Mesenchymal stem cell (in vitro differentiated cells and primary cell): ENCODE data around the gene ITCH.
A peak's percentile ranks its signal among the peaks of the same experiment; 100 is the strongest.
"Not testable (repeated sequence)": the region's sequence is repeated elsewhere in the genome, so short reads cannot be mapped to it uniquely, and the experiment has no call there.

Experiments used
- DNase-seq: peaks from one replicate; pipeline ENCODE4 v3.0.0-alpha.2; 2013
- H2AFZ ChIP-seq: one replicate; pipeline ENCODE4 v1.6.1; 2013; ENCODE audit warnings: low read depth, mild to moderate bottlenecking, control low read depth, inconsistent platforms, low read length, moderate library complexity
- H2AK5ac ChIP-seq: 2 replicates; pipeline ENCODE4 v1.6.1; 2013; ENCODE audit warnings: low read length, moderate library complexity, mild to moderate bottlenecking, inconsistent platforms; ENCODE audit not compliant: severe bottlenecking
- H2BK120ac ChIP-seq: one replicate; pipeline ENCODE4 v1.6.1; 2013; ENCODE audit warnings: low read depth, mild to moderate bottlenecking, inconsistent platforms, low read length, moderate library complexity
- H2BK12ac ChIP-seq, 2 experiments: one replicate each; pipeline ENCODE4 v1.6.1; 2013; ENCODE audit warnings: inconsistent platforms in 2 of 2, low read length in 2 of 2, mild to moderate bottlenecking in 2 of 2, moderate library complexity in 2 of 2, control low read depth in 1 of 2
- H2BK15ac ChIP-seq: one replicate; pipeline ENCODE4 v1.6.1; 2013; ENCODE audit warnings: mild to moderate bottlenecking, low read depth, inconsistent platforms; ENCODE audit not compliant: poor library complexity, severe bottlenecking
- H2BK5ac ChIP-seq: 2 replicates; pipeline ENCODE4 v1.6.1; 2013; ENCODE audit warnings: low read depth, mild to moderate bottlenecking, low read length, control low read depth, inconsistent platforms; ENCODE audit not compliant: poor library complexity, severe bottlenecking
- H3K14ac ChIP-seq, 2 experiments: one replicate each; pipeline ENCODE4 v1.6.1; 2013; ENCODE audit warnings: inconsistent platforms in 2 of 2, low read length in 2 of 2, control low read depth in 1 of 2, mild to moderate bottlenecking in 1 of 2, moderate library complexity in 1 of 2
- H3K18ac ChIP-seq, 2 experiments: one replicate each; pipeline ENCODE4 v1.6.1; 2013; ENCODE audit warnings: inconsistent platforms in 2 of 2, low read length in 2 of 2, control low read depth in 1 of 2, low read depth in 1 of 2, mild to moderate bottlenecking in 1 of 2
- H3K23ac ChIP-seq, 2 experiments: one replicate each; pipeline ENCODE4 v1.6.1; 2013; ENCODE audit warnings: inconsistent platforms in 2 of 2, low read length in 2 of 2, mild to moderate bottlenecking in 2 of 2, moderate library complexity in 2 of 2, control low read depth in 1 of 2
- H3K27ac ChIP-seq: 2 replicates; pipeline ENCODE4 v1.5.1; 2013; ENCODE audit warnings: mild to moderate bottlenecking, moderate library complexity, low read length, control low read depth, inconsistent platforms; ENCODE audit not compliant: poor library complexity, severe bottlenecking
- H3K27me3 ChIP-seq, 2 experiments: 2 replicates each; pipeline versions ENCODE4 v1.6.1 to v1.7.0; 2013; ENCODE audit warnings: low read length in 2 of 2, mild to moderate bottlenecking in 2 of 2, moderate library complexity in 2 of 2, control low read depth in 1 of 2, inconsistent platforms in 1 of 2; ENCODE audit not compliant: control insufficient read depth in 1 of 2, insufficient read depth in 1 of 2
- H3K36me3 ChIP-seq, 2 experiments: 2 replicates each; pipeline versions ENCODE4 v1.6.1 to v1.7.0; 2013; ENCODE audit warnings: low read length in 2 of 2, control low read depth in 1 of 2, inconsistent platforms in 1 of 2, low read depth in 1 of 2, mild to moderate bottlenecking in 1 of 2; ENCODE audit not compliant: insufficient read depth in 2 of 2, control insufficient read depth in 1 of 2
- H3K4ac ChIP-seq, 2 experiments: one replicate each; pipeline ENCODE4 v1.6.1; 2013; ENCODE audit warnings: inconsistent platforms in 2 of 2, low read length in 2 of 2, mild to moderate bottlenecking in 2 of 2, moderate library complexity in 2 of 2, control low read depth in 1 of 2, low read depth in 1 of 2
- H3K4me1 ChIP-seq: 2 replicates; pipeline ENCODE4 v1.6.1; 2013; ENCODE audit warnings: low read depth, low read length, control low read depth; ENCODE audit not compliant: control insufficient read depth, insufficient read depth
- H3K4me2 ChIP-seq: 2 replicates; pipeline ENCODE4 v1.6.1; 2013; ENCODE audit warnings: low read length, mild to moderate bottlenecking, inconsistent platforms; ENCODE audit not compliant: poor library complexity, severe bottlenecking
- H3K4me3 ChIP-seq, 2 experiments: 2 replicates each; pipeline versions ENCODE4 v1.5.1 to v1.7.0; 2013; ENCODE audit warnings: low read length in 2 of 2, mild to moderate bottlenecking in 2 of 2, control low read depth in 1 of 2, low read depth in 1 of 2; ENCODE audit not compliant: insufficient read depth in 1 of 2
- H3K79me1 ChIP-seq: replicated peaks from 2 replicates; pipeline ENCODE4 v1.6.1; 2013; ENCODE audit warnings: mild to moderate bottlenecking, control low read depth, low read length, inconsistent platforms; ENCODE audit not compliant: poor library complexity, severe bottlenecking
- H3K9ac ChIP-seq: 2 replicates; pipeline ENCODE4 v1.7.0; 2013; ENCODE audit warnings: mild to moderate bottlenecking, low read length, moderate library complexity
- H3K9me3 ChIP-seq: 2 replicates; pipeline ENCODE4 v1.7.0; 2013; ENCODE audit warnings: mild to moderate bottlenecking, low read length; ENCODE audit not compliant: control insufficient read depth
- H4K8ac ChIP-seq: one replicate; pipeline ENCODE4 v1.6.1; 2013; ENCODE audit warnings: inconsistent platforms, mild to moderate bottlenecking, low read length, moderate library complexity
- H4K91ac ChIP-seq: one replicate; pipeline ENCODE4 v1.6.1; 2013; ENCODE audit warnings: mild to moderate bottlenecking, low read length, inconsistent platforms
- WGBS: methylation state at CpG from one replicate; pipeline ENCODE4 v1.1.7; 2013; ENCODE audit warnings: mixed read lengths; 5-methylcytosine and 5-hydroxymethylcytosine counted together

The ITCH gene

GRCh38 chr20:34367155-34367554 lies 4.1 kb downstream of the ITCH start:
- Histone ChIP-seq H3K14ac (no peak overlapping the region), H3K4ac (no peak overlapping the region), H3K4me1 (peaks cover 14% of the 10 kb centered on the region), H2AFZ (no peak overlapping the region), H2AK5ac (no peak overlapping the region), H2BK15ac (no peak overlapping the region), H3K9me3 (no peaks in the 10 kb centered on the region), H3K27ac (no peak overlapping the region), H3K4me3 (no peak overlapping the region), H3K79me1 (no peaks in the 10 kb centered on the region), H3K9ac (no peak overlapping the region), H2BK120ac (no peak overlapping the region), H4K91ac (no peak overlapping the region), H3K4me2 (no peak overlapping the region), H4K8ac (no peak overlapping the region), H2BK5ac (no peak overlapping the region), H2BK12ac (no peak overlapping the region), H3K36me3 (peaks cover 17 to 39% of the 10 kb centered on the region in 2 experiments), H3K23ac (no peak overlapping the region), H3K27me3 (no peaks in the 10 kb centered on the region), H3K18ac (no peak overlapping the region)
- 95% methylated on average over 5 of the region's 5 CpGs for WGBS
- DNase-seq, result no peak

- H4K91ac ChIP-seq, H3K27ac ChIP-seq, H4K8ac ChIP-seq, H3K4ac ChIP-seq, H3K9me3 ChIP-seq, H3K4me2 ChIP-seq, H2BK120ac ChIP-seq, H2AFZ ChIP-seq, H2BK5ac ChIP-seq, H3K79me1 ChIP-seq, H2BK15ac ChIP-seq, H3K27me3 ChIP-seq, H3K18ac ChIP-seq, H3K4me3 ChIP-seq, H3K23ac ChIP-seq, H2AK5ac ChIP-seq, DNase-seq, H3K14ac ChIP-seq, H2BK12ac ChIP-seq: not testable (repeated sequence)
- H3K9ac ChIP-seq, result peak overlapping the region; percentile 41
- 97% methylated on average over 9 of the region's 9 CpGs for WGBS
- H3K4me1 ChIP-seq, result peaks cover 11% of the 10 kb centered on the region
- H3K36me3 ChIP-seq, result peaks cover 18 to 45% of the 10 kb centered on the region in 2 experiments
Measured at GRCh38 chr20:34367911-34368310, 4.8 kb downstream of the ITCH start.

GRCh38 chr20:34368547-34368946 lies 5.5 kb downstream of the ITCH start:
- no peak overlapping the region for H2BK12ac ChIP-seq
- peaks cover 22 to 51% of the 10 kb centered on the region in 2 experiments for H3K36me3 ChIP-seq
- no peak overlapping the region for H3K18ac ChIP-seq
- WGBS, result 64% methylated on average over 4 of the region's 4 CpGs
- no peak overlapping the region for H3K4me3 ChIP-seq
- H3K9ac ChIP-seq, result peak overlapping the region; percentile 41
- no peak overlapping the region for H3K4ac ChIP-seq
- H4K8ac ChIP-seq, result no peak overlapping the region
- no peak overlapping the region for H3K14ac ChIP-seq
- H2AFZ ChIP-seq, result no peak overlapping the region
- H3K79me1 ChIP-seq, result no peaks in the 10 kb centered on the region
- no peaks in the 10 kb centered on the region for H3K27me3 ChIP-seq
- peak; percentile 31 for DNase-seq
- no peak overlapping the region for H3K27ac ChIP-seq
- H2BK15ac ChIP-seq, result no peak overlapping the region
- H3K9me3 ChIP-seq, result no peaks in the 10 kb centered on the region
- H2AK5ac ChIP-seq, result no peak overlapping the region
- H2BK120ac ChIP-seq, result no peak overlapping the region
- H2BK5ac ChIP-seq, result no peak overlapping the region
- no peak overlapping the region for H3K23ac ChIP-seq
- no peak overlapping the region for H4K91ac ChIP-seq
- H3K4me2 ChIP-seq, result no peak overlapping the region
- H3K4me1 ChIP-seq, result peaks cover 11% of the 10 kb centered on the region

- no peak overlapping the region for H3K18ac ChIP-seq
- no peak overlapping the region for H4K91ac ChIP-seq
- no peak overlapping the region for H2BK15ac ChIP-seq
- H3K4me3 ChIP-seq, result no peak overlapping the region
- no peak overlapping the region for H2BK120ac ChIP-seq
- no peak overlapping the region for H2AFZ ChIP-seq
- H3K4ac ChIP-seq, result no peak overlapping the region
- no peak overlapping the region for H3K23ac ChIP-seq
- H3K4me1 ChIP-seq, result peaks cover 11% of the 10 kb centered on the region
- no peak overlapping the region for H2AK5ac ChIP-seq
- H3K79me1 ChIP-seq, result no peaks in the 10 kb centered on the region
- no peak overlapping the region for H2BK12ac ChIP-seq
- no peak for DNase-seq
- H3K36me3 ChIP-seq, result peaks cover 24 to 56% of the 10 kb centered on the region in 2 experiments
- H3K9me3 ChIP-seq, result no peaks in the 10 kb centered on the region
- no peak overlapping the region for H3K14ac ChIP-seq
- no peak overlapping the region for H2BK5ac ChIP-seq
- H4K8ac ChIP-seq, result no peak overlapping the region
- no peaks in the 10 kb centered on the region for H3K27me3 ChIP-seq
- 43% methylated on average over 2 of the region's 3 CpGs for WGBS
- no peak overlapping the region for H3K9ac ChIP-seq
- no peak overlapping the region for H3K4me2 ChIP-seq
- H3K27ac ChIP-seq, result no peak overlapping the region
Measured at GRCh38 chr20:34369265-34369664, 6.2 kb downstream of the ITCH start.
